ENCODE measurements around the gene ZFAND2A. TPM values are rescaled to one million over a fixed set of nuclear protein-coding genes. Genes with fewer than 3 reads are reported as not detected.
A peak's percentile ranks its signal among the peaks of the same experiment; 100 is the strongest.

The ZFAND2A gene
- total RNA-seq, 1 donor from 2014 or later: 14.1 TPM

DNA sequence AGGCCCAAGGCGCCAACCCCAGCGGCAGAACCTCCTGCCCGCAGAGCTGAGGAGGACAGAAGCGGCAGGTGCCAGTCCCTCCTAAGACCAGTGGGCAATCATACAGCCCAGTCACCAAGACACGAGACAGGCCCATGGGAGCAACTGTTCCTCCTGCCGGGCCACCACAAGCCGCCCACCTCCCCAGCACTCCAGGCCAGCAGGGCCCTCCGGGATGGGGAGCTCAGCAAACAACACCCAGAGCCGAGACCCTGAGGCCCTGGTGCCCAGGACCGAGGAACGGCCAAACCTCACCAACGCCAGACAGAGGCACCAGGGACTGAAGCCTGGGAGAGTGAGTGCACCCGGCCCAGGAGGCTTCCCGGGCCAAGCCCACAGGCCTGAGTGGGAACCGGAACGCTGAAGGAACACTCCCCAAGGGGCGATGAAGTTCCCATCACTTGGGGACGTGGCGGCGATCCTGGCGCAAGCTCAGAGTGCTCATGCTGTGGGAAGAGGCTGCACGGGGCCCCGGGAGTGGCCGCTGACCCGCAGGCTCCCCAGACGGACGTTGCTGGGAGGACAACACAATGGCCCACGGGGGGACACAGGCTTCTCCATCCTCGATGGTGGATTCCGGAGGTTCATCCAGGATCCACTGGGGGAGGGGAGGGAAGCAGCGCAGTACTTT is 37.0 kb downstream of the ZFAND2A start:
- H3K4me3 Mint-ChIP-seq (ENCODE audit: low read depth): no peak overlapping the region
- TF ChIP-seq, protein P1, sequence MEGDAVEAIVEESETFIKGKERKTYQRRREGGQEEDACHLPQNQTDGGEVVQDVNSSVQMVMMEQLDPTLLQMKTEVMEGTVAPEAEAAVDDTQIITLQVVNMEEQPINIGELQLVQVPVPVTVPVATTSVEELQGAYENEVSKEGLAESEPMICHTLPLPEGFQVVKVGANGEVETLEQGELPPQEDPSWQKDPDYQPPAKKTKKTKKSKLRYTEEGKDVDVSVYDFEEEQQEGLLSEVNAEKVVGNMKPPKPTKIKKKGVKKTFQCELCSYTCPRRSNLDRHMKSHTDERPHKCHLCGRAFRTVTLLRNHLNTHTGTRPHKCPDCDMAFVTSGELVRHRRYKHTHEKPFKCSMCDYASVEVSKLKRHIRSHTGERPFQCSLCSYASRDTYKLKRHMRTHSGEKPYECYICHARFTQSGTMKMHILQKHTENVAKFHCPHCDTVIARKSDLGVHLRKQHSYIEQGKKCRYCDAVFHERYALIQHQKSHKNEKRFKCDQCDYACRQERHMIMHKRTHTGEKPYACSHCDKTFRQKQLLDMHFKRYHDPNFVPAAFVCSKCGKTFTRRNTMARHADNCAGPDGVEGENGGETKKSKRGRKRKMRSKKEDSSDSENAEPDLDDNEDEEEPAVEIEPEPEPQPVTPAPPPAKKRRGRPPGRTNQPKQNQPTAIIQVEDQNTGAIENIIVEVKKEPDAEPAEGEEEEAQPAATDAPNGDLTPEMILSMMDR (IDR thresholded peaks at IDR 0.05; ENCODE audit: unreplicated experiment): no peak

DNA sequence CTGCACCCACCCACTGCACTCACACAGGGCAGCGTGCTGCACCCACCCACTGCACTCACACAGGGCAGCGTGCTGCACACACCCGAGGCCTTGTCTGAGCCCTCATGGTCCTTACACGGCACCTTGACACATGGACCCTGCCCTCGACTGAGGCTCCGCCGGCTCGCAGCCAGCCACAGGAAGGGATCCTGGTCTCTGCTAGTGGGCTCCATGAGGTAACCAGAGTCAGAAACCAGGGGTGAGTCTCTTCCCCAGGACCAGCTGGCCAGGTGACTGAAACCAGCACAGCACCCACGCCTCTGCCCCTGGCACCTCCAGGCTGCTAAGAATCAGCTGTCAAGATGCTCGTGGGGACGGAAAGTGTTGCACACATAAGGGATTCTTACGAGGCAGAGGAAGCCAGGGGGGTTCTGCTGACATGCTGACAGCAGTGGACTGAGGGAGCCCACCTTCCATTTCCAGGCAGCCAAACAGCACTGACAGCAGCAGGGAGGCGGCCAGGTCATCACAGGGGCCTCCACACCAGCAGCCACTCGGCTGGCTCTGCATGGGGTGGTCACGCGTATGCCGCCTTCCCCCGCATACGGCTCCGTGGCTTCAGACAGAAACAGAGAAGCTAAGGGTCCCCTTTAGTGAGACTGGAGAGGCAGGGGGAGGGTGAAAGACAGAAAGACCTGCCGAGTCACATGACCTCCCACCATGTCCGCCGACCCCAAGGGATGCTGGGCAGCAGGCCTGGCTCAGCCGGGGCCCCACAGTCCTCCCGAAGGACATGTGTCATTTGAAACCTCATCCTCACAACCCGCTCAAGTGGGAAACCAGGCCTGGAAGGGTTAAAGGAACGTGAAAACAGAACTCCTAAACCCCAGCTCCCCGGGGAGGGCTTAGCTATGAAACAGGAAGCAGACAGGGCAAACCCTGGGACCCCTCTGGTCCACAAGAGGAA is 37.8 kb downstream of the ZFAND2A start:
- TF ChIP-seq, protein P1 (IDR thresholded peaks at IDR 0.05; ENCODE audit: unreplicated experiment): no peak
- DNase-seq (ENCODE audit: low spot score, unreplicated experiment): no peak
- Mint-ChIP-seq H3K9me3 (ENCODE audit: low read depth) (no peaks in the 10 kb centered on the region), H3K27me3 (no peaks in the 10 kb centered on the region), H3K4me1 (ENCODE audit: low read depth) (no peaks in the 10 kb centered on the region), H3K36me3 (ENCODE audit: insufficient read depth) (peaks cover 10% of the 10 kb centered on the region), H3K4me3 (ENCODE audit: low read depth) (no peak overlapping the region), H3K27ac (no peak overlapping the region)

More for the DNA sequence above, 37.0 kb downstream of the ZFAND2A start:
- no peaks in the 10 kb centered on the region for H3K4me1 Mint-ChIP-seq (ENCODE audit: low read depth)
- no peaks in the 10 kb centered on the region for H3K27me3 Mint-ChIP-seq
- DNase-seq (ENCODE audit: low spot score, unreplicated experiment): no peak
- H3K9me3 Mint-ChIP-seq (ENCODE audit: low read depth): no peaks in the 10 kb centered on the region
- H3K27ac Mint-ChIP-seq: no peak overlapping the region
- peaks cover 4% of the 10 kb centered on the region for H3K36me3 Mint-ChIP-seq (ENCODE audit: insufficient read depth)

DNA sequence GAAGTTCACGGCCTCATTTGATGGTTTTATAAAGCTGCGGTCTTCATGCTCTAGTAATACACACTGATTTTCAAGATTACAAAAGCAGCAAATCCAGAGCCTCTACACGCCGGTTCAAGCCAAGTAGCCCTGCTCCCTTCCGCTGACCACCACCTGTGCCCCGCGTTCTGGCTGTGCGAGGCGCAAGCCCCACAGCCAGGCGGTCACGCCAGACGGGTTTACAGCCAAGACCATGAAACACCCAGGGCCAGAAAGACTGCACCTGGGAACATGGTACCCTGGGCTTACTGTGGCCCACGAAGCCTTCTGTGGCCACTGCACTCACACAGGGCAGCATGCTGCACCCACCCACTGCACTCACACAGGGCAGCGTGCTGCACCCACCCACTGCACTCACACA is 38.5 kb downstream of the ZFAND2A start:
- Mint-ChIP-seq H3K4me1 (ENCODE audit: low read depth) (no peaks in the 10 kb centered on the region), H3K27ac (no peak overlapping the region), H3K36me3 (ENCODE audit: insufficient read depth) (peaks cover 9% of the 10 kb centered on the region), H3K27me3 (no peaks in the 10 kb centered on the region), H3K9me3 (ENCODE audit: low read depth) (no peaks in the 10 kb centered on the region), H3K4me3 (ENCODE audit: low read depth) (no peak overlapping the region)
- TF ChIP-seq, protein P1 (IDR thresholded peaks at IDR 0.05; ENCODE audit: unreplicated experiment): no peak
- DNase-seq (ENCODE audit: low spot score, unreplicated experiment): no peak

DNA sequence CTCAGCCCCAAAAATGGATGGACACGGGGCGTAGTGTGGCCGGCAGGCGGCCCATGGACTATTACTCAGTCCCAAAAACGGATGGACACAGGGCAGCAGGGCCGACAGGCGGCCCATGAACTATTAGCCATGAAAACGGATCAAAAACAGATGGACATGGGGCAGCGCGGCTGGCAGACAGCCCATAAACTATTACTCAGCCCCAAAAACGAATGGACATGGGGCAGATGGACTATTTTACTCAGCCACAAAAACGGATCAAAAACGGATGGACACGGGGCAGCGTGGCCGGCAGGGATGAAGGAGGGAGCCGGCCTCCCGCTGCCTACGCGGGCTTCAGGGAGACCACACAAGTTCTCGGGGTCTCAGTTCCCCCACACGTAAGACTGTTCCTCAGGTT is 39.2 kb downstream of the ZFAND2A start:
- H3K36me3 Mint-ChIP-seq (ENCODE audit: insufficient read depth): peaks cover 7% of the 10 kb centered on the region
- H3K27me3 Mint-ChIP-seq: no peaks in the 10 kb centered on the region

DNA sequence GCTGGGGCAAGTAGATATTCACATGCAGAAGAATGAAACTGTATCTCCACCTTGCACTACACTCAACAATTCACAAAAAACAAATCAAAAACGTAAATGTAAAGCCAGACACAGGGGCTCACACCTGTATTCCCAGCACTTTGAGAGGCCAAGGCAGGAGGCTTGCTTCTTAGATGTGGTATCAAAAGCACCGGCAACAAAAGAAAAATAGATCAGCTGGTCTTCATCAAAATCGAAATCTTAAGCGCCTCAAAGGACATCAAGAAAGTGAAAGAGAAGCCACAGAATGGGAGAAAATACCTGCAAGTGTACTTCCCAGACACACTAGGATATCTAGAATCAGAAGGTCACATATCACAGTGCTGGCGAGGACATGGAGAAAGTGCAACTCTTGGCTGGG is 40.8 kb downstream of the ZFAND2A start:
- H3K27me3 Mint-ChIP-seq: no peaks in the 10 kb centered on the region
- H3K27ac Mint-ChIP-seq: peak overlapping the region; percentile 27
- TF ChIP-seq, protein P1 (IDR thresholded peaks at IDR 0.05; ENCODE audit: unreplicated experiment): no peak
- H3K9me3 Mint-ChIP-seq (ENCODE audit: low read depth): no peaks in the 10 kb centered on the region
- no peak overlapping the region for H3K4me3 Mint-ChIP-seq (ENCODE audit: low read depth)
- H3K4me1 Mint-ChIP-seq (ENCODE audit: low read depth): no peaks in the 10 kb centered on the region
- no peak for DNase-seq (ENCODE audit: low spot score, unreplicated experiment)
- H3K36me3 Mint-ChIP-seq (ENCODE audit: insufficient read depth): peaks cover 7% of the 10 kb centered on the region

More for the DNA sequence above, 39.2 kb downstream of the ZFAND2A start:
- no peaks in the 10 kb centered on the region for H3K9me3 Mint-ChIP-seq (ENCODE audit: low read depth)
- TF ChIP-seq, protein P1 (IDR thresholded peaks at IDR 0.05; ENCODE audit: unreplicated experiment): no peak
- H3K4me3 Mint-ChIP-seq (ENCODE audit: low read depth): no peak overlapping the region
- no peaks in the 10 kb centered on the region for H3K4me1 Mint-ChIP-seq (ENCODE audit: low read depth)
- no peak overlapping the region for H3K27ac Mint-ChIP-seq
- no peak for DNase-seq (ENCODE audit: low spot score, unreplicated experiment)
